ENCODE measurements around the gene SPRED3.

DNA sequence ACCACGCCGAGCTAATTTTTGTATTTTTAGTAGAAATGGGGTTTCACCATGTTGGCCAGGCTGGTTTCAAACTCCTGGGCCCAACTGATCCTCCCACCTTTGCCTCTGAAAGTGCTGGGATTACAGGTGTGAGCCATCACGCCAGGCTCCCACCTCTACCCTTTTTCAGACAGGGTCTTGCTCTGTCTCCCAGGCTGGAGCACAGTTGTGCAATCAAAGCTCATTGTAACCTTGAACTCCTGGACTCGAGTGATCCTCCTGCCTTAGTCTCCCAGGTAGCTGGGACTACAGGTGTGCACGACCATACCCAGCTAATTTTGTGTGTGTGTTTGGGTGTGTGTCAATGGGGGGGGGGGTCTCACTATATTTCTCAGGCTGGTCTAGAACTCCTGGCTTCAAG is 35.8 kb downstream of the SPRED3 start:
- no peak for TF ChIP-seq POLR2A (IDR thresholded peaks at IDR 0.05)
- TF ChIP-seq, protein P1, sequence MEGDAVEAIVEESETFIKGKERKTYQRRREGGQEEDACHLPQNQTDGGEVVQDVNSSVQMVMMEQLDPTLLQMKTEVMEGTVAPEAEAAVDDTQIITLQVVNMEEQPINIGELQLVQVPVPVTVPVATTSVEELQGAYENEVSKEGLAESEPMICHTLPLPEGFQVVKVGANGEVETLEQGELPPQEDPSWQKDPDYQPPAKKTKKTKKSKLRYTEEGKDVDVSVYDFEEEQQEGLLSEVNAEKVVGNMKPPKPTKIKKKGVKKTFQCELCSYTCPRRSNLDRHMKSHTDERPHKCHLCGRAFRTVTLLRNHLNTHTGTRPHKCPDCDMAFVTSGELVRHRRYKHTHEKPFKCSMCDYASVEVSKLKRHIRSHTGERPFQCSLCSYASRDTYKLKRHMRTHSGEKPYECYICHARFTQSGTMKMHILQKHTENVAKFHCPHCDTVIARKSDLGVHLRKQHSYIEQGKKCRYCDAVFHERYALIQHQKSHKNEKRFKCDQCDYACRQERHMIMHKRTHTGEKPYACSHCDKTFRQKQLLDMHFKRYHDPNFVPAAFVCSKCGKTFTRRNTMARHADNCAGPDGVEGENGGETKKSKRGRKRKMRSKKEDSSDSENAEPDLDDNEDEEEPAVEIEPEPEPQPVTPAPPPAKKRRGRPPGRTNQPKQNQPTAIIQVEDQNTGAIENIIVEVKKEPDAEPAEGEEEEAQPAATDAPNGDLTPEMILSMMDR (IDR thresholded peaks at IDR 0.05), result no peak
